Stimulated activated CD4-positive, alpha-beta T cell treated with anti-CD3 and anti-CD28 coated beads, Interleukin-2, amount 100 ng/mL, for 4 hours (primary cell): ENCODE data around the gene CENPX.
A peak's percentile ranks its signal among the peaks of the same experiment; 100 is the strongest.

Source experiments
- DNase-seq: peaks from one replicate; pipeline ENCODE4 v3.0.0-alpha.2; 2020; ENCODE audit warnings: low read depth

CENPX gene

DNA sequence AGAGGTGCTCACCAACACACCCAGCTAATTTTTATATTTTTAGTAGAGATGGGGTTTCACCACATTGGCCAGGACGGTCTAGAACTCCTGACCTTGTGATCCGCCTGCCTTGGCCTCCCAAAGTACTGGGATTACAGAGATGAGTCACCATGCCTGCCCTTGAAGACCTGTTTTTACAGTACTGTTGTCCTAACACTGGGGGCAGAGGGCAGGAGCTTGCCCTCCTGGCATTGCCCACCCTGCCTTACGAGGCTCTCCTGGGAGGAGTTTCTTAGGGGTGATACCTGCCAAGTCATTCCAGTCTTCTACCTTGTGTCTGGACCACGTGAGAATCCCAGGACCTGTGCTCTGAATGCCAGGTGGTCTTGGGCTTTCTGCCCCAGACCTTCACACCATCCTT lies 42.6 kb downstream of the CENPX start:
- DNase-seq, result no peak

DNA sequence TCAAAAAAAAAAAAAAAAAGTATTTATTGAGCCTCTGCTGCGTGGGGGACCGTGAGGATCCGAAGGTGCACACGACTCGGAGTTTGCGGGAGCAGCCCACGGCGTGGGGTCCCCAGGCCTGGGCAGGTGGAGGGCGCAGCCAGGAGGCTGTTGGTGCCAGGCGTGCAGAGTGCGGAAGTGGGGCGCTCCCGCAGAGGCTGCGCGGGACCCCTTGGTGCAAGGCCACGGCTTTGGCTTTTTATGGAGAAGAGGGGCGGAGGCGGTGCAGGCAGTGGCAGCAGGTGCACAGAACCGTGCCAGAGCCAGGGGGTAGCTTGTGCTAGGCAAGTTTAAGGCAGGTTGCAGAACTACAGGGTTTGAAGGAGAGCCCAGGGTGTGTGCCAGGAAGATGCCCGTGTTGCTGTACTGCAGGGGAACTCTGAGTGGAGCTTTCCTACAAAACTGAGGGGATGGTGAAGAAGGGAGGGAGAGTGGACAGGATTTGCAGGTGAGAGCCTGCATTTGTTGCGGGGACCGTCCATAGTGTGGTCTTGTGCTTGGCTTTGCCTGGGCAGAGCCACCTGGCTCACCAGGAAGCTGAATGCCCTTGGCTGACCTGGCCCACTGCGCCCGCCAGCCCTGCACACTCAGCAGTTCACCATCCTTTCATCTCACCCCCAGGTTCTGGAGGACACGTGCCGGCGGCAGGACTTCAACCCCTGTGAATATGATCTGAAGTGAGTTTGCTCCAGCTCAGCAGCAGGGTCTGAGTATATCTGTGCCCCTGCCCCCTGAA lies 44.0 kb downstream of the CENPX start:
- no peak for DNase-seq

DNA sequence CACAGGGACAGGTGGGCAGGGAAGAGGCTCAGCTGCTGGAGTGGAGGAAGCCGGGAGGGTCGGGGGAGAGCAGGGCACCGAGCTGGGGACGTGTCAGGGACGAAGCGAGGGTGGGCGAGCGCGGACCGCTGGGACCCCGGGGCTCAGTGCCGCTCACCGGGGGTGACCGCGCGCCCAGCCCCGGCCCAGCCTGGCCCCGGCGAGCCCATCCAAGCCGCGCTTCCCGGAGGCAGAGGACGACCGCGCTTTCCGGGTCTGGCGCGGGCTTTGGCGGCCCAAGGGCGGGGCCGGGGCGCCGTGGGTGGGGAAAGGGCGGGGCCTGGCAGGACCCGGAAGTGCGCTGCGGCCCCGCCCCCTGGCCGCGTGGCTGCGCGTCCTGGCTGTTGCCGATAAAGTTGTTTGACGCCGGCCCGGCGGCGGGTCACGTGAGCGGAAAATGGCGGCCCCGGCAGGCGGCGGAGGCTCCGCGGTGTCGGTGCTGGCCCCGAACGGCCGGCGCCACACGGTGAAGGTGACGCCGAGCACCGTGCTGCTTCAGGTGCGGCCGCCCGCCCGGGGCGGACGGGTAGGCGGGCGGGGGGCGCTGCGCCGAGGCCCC lies 45.4 kb downstream of the CENPX start, which contains the start of gene ASPSCR1:
Gene ASPSCR1 (plus strand): TSS at position 419 of the 598 bp plus-strand sequence. CDS start 18 bp downstream, at position 437.
- DNase-seq, result peak; percentile 85

DNA sequence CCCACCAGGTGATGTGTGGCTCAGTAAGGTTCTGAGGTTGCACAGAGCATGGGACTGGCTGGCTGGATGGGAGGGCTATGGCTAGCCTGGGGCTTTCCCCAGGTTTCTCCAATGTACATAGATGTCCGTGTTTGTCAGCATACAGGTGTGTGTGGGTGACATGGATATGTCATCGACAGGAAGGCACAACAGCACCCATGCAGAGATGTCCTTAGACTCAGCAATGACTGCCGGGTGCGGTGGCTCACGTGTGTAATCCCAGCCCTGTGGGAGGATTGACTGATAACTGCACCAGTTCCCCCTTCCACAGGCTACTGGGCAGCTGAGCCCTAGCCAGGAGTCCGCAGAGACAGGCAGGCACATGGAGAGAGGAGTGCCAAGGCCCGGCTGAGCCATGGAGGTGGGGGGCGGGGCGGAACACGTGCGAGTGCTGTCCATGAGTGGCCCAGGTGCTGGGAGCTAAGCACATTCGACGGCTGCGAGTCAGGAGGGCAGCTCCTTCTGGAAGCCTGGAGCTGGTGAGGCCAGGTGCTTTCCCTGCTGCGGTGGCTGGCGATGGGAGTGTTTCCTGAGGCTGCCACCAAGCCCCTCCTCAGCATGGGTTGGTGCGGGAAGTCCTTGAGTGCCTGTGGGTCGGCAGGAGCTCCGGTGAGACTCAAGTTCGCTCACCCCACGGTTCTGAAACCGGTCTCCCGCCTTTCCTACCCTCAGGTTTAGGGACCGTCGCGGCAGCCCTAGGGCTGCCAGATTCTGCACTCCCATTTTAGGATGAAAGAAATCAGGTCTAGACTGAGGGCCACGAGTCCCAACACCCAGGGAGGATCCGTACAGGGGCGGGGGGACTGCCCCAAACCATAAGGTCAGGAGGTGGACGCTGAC lies 46.1 kb downstream of the CENPX start:
- peak; percentile 17 for DNase-seq

DNA sequence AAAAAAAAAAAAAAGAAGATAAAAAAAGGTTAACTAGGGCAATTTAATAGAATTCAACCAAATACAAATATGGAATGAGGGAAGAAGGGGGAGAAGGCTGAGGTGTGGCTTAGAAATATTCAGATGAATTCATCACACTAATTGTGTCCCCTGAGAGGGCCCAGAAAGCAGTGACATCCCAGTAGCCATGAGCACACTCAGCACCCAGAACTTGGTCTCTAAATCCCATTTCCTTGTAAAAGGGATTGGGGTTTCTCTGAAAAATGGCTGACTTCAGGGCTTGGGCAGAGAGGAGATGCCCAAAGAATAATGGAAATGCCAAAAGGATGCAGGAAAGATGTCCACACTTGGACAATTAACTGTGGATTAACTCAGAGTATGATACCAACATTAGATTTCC lies 49.2 kb downstream of the CENPX start:
- DNase-seq, result no peak

DNA sequence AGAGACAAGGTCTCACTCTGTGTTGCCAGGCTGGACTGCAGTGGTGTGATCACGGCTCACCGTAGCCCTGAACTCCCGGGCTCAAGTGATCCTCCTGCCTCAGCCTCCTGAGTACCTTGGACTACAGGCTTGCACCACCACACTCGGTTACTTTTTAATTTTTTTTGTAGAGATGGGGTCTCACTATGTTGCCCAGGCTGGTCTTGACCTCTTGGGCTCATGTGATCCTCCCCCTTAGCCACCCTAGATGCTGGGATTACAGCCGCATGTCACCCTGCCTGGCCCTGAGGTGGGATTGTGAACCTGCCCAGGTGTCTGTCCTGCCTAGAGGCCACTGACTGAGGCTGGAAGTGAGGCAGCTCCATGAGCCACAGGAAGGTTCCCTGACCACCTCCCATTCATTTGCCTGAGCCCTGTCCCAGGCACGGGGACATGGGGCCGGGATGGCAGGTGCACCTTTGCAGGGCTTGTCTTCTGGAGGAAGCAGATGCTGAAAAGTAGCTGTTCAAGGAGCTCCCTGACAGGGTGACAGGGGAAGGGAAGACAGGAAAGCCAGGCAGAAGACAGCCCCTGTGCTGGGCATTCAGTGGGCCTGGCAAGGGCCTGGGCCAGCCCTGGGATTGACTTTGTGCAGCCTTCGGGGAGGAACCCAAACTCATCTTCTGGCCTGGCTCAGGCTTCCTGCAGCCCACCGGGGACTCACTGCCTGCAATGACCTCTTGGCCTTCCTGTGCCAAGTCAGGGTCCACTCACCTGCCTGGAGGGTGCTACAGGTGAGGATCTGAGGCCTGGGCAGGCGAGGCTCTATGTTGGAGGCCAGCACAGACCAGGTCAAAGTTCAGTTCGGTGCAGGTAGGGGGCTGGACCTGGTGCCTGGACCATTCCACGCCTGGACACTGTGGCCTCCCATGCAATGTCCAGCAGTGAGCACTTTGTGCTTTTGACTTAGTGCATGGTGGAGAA lies 53.5 kb downstream of the CENPX start:
- no peak for DNase-seq
